K562 (cell line): ENCODE measurements around the gene SSR2. TPM values are rescaled to one million over a fixed set of nuclear protein-coding genes. Genes with fewer than 3 reads are reported as not detected.
A peak's percentile ranks its signal among the peaks of the same experiment; 100 is the strongest.

Source experiments
- ATAC-seq: fragments of 200-7000 bp; cut with Tn5 transposase; 3 replicates; pipeline ENCODE4 v1.9.1; 2020; ENCODE audit warnings: moderate library complexity
- BruUV-seq: library from RNA; stranded (reverse); fragments of 400-500 nt; replicated peaks from 2 replicates; lab custom pipeline; 2021; lab: Mats Ljungman, UMichigan
- CTCF ChIA-PET: fragments of 300-600 bp; formaldehyde crosslinking; extraction: SDS; loops from one replicate; lab custom pipeline; 2021; ENCODE audit warnings: low intra/inter-chr PET ratio; lab: Yijun Ruan, JAX
- POLR2A ChIA-PET: fragments of 300-600, 350-650 bp; sonication (Branson Sonifier 250); formaldehyde crosslinking; extraction: SDS; loops from one replicate; lab custom pipeline; 2021; ENCODE audit warnings: antibody characterized with exemption, inconsistent platforms; lab: Yijun Ruan, JAX
- DNase-seq, 4 experiments: peaks; one replicate each; pipeline versions ENCODE4 v3.0.0 to v3.0.0-alpha.2; 2011 to 2018; ENCODE audit warnings: low spot score in 3 of 4, mixed read lengths in 3 of 4; ENCODE audit errors: extremely low read depth in 1 of 4
- FAIRE-seq: peaks from 2 replicates; lab custom pipeline; 2011; peaks lifted over from hg19 to GRCh38; lab: Jason Lieb, UNC
- H2AFZ ChIP-seq: 2 replicates; pipeline ENCODE4 v1.6.0; 2011; ENCODE audit warnings: low read depth, low read length, control low read depth, inconsistent platforms
- H3K27ac ChIP-seq: fragments of 200-600 bp; 3 replicates; pipeline ENCODE4 v1.8.0; 2011; ENCODE audit warnings: low read depth, mild to moderate bottlenecking, control low read depth, inconsistent platforms, low read length, moderate library complexity, mixed read lengths; ENCODE audit errors: extremely low read depth
- H3K27me3 ChIP-seq, 2 experiments: fragments of 300-600 bp in 1 of 2; 2 replicates in 1 of 2; 3 replicates in 1 of 2; pipeline versions ENCODE4 v1.6.0 to v1.8.0; 2011; ENCODE audit warnings: inconsistent platforms in 2 of 2, low read length in 2 of 2, mild to moderate bottlenecking in 1 of 2, mixed read lengths in 1 of 2, moderate library complexity in 1 of 2; ENCODE audit not compliant: control insufficient read depth in 2 of 2, insufficient read depth in 2 of 2
- H3K36me3 ChIP-seq: fragments of 300-600 bp; 3 replicates; pipeline ENCODE4 v1.8.0; 2011; ENCODE audit warnings: mild to moderate bottlenecking, low read length, inconsistent platforms; ENCODE audit not compliant: control insufficient read depth, insufficient read depth
- H3K4me1 ChIP-seq, 2 experiments: fragments of 200-600 bp in 1 of 2; replicated peaks in 1 of 2; 2 replicates in 1 of 2; 3 replicates in 1 of 2; pipeline versions ENCODE4 v1.5.1 to v1.8.0; 2011; ENCODE audit warnings: inconsistent platforms in 2 of 2, low read length in 2 of 2, mild to moderate bottlenecking in 1 of 2, mixed read lengths in 1 of 2, moderate library complexity in 1 of 2; ENCODE audit not compliant: control insufficient read depth in 2 of 2, insufficient read depth in 2 of 2
- H3K4me2 ChIP-seq: 2 replicates; pipeline ENCODE4 v1.6.1; 2011; ENCODE audit warnings: low read length, control low read depth, inconsistent platforms, mixed read lengths; ENCODE audit not compliant: insufficient read depth
- H3K4me3 ChIP-seq: fragments of 200-600 bp; sonication (generic), shearing (Covaris generic); 2 replicates; pipeline ENCODE4 v1.5.1; 2016; ENCODE audit warnings: control low read depth, inconsistent platforms
- H3K79me2 ChIP-seq: fragments of 200-600 bp; 3 replicates; pipeline ENCODE4 v1.8.0; 2011; ENCODE audit warnings: low read length, inconsistent platforms; ENCODE audit not compliant: control insufficient read depth, insufficient read depth
- H3K9ac ChIP-seq, 2 experiments: 2 replicates each; pipeline versions ENCODE4 v1.6.0 to v1.6.1; 2011; ENCODE audit warnings: low read depth in 2 of 2, low read length in 2 of 2, control low read depth in 1 of 2, inconsistent platforms in 1 of 2, mild to moderate bottlenecking in 1 of 2, mixed read lengths in 1 of 2; ENCODE audit not compliant: insufficient read depth in 1 of 2
- H3K9me1 ChIP-seq: one replicate; pipeline ENCODE4 v1.6.0; 2011; ENCODE audit warnings: inconsistent platforms, mild to moderate bottlenecking, low read length, moderate library complexity; ENCODE audit not compliant: control insufficient read depth, insufficient read depth
- H3K9me3 ChIP-seq: replicated peaks from 2 replicates; pipeline ENCODE4 v1.5.1; 2011; ENCODE audit warnings: low read depth, low read length, inconsistent platforms; ENCODE audit not compliant: control insufficient read depth, insufficient read depth
- H4K20me1 ChIP-seq: replicated peaks from 2 replicates; pipeline ENCODE4 v1.6.1; 2011; ENCODE audit warnings: low read length, inconsistent platforms, mixed read lengths; ENCODE audit not compliant: control insufficient read depth, insufficient read depth
- CBFA2T2 ChIP-seq: fragments of 450-650 bp; conservative IDR thresholded peaks from 2 replicates; pipeline ENCODE4 v1.6.1; 2017; ENCODE audit warnings: mild to moderate bottlenecking
- CEBPB ChIP-seq: fragments of 450-650 bp; IDR thresholded peaks from 2 replicates; pipeline ENCODE4 v1.6.1; 2016; ENCODE audit warnings: missing genetic modification characterization, missing compliant biosample characterization
- HEY1 ChIP-seq: fragments of 250-450 bp; sonication (Bioruptor Pico); IDR thresholded peaks from 2 replicates; pipeline ENCODE4 v1.5.0; 2020; ENCODE audit warnings: mild to moderate bottlenecking, moderate library complexity, borderline replicate concordance
- LCOR ChIP-seq: sonication (generic); formaldehyde crosslinking; IDR thresholded peaks from 2 replicates; pipeline ENCODE4 v1.8.0; 2022; ENCODE audit warnings: mild to moderate bottlenecking, missing genetic modification reagents
- MYC ChIP-seq, 2 experiments: fragments of 250-450 bp in 1 of 2; sonication (Bioruptor Pico) in 1 of 2; IDR thresholded peaks; 2 replicates each; pipeline versions ENCODE4 v1.5.1 to v1.6.1; 2012 to 2021; ENCODE audit warnings: low read depth in 2 of 2, borderline replicate concordance in 1 of 2, improper control_type of control experiment in 1 of 2, low read length in 1 of 2, mild to moderate bottlenecking in 1 of 2, moderate library complexity in 1 of 2
- RCOR1 ChIP-seq, 2 experiments: IDR thresholded peaks; 2 replicates each; pipeline ENCODE4 v1.6.1; 2012; ENCODE audit warnings: low read depth in 2 of 2, low read length in 2 of 2, borderline replicate concordance in 1 of 2, improper control_type of control experiment in 1 of 2
- RUNX1 ChIP-seq: sonication (generic); IDR thresholded peaks from 2 replicates; pipeline ENCODE4 v1.6.1; 2016; ENCODE audit warnings: antibody characterized with exemption, low read depth
- SPI1 ChIP-seq: IDR thresholded peaks from 2 replicates; pipeline ENCODE4 v1.6.1; 2011; ENCODE audit warnings: low read depth, low read length, control low read depth, borderline replicate concordance
- TAF7 ChIP-seq: fragments of 450-650 bp; IDR thresholded peaks from 2 replicates; pipeline ENCODE4 v1.6.1; 2016; ENCODE audit warnings: missing genetic modification characterization, missing compliant biosample characterization
- TAF9B ChIP-seq: fragments of 450-650 bp; IDR thresholded peaks from 2 replicates; pipeline ENCODE4 v1.6.1; 2018; ENCODE audit warnings: mild to moderate bottlenecking; ENCODE audit not compliant: partially characterized antibody
- ZC3H8 ChIP-seq: fragments of 450-650 bp; IDR thresholded peaks from 2 replicates; pipeline ENCODE4 v1.6.1; 2017
- ZEB2 ChIP-seq: fragments of 450-650 bp; IDR thresholded peaks from 2 replicates; pipeline ENCODE4 v1.6.1; 2016
- ZFP36 ChIP-seq: fragments of 150-350 bp; IDR thresholded peaks from 2 replicates; pipeline ENCODE4 v1.6.1; 2018; ENCODE audit warnings: low read length, low read depth; ENCODE audit not compliant: partially characterized antibody
- WGBS: fragments of 100-300 bp; shearing (Covaris generic); methylation state at CpG from one replicate; pipeline ENCODE4 v1.1.6; 2016; ENCODE audit warnings: low coverage, mixed read lengths; ENCODE audit not compliant: insufficient coverage; ENCODE audit errors: missing lambda C conversion rate; 5-methylcytosine and 5-hydroxymethylcytosine counted together
- in situ Hi-C: fragments of 300-500 bp; cut with MboI; formaldehyde crosslinking; loops from 4 replicates; pipeline ENCODE4 v1.15.0; 2018; ENCODE audit warnings: inconsistent platforms, mixed read lengths
- intact Hi-C: fragments of 100-400 bp; cut with micrococcal nuclease; formaldehyde crosslinking; loops from 2 replicates; pipeline ENCODE4 v1.14.2; 2022
- polyA plus RNA-seq, 8 experiments: library from polyadenylated mRNA; depleted of rRNA in 4 of 8; stranded (reverse) in 5 of 8; unstranded in 3 of 8; fragments of >200 nt; fragmentation: Nextera tagmentation in 2 of 8; fragmentation: Illumina TruSeq in 1 of 8; extraction: Ambion mirVana in 2 of 8; extraction: Trizol in 1 of 8; gene quantifications; 2 replicates each; pipeline versions ENCODE4 v1.2.1 to v1.2.3, GENCODE V29; 2011 to 2014; ENCODE audit warnings: inconsistent platforms in 1 of 8, missing spikeins in 1 of 8
- total RNA-seq, 7 experiments: library from RNA; depleted of rRNA in 6 of 7; stranded (reverse); fragments of >200 nt in 6 of 7; fragmentation: Illumina TruSeq in 2 of 7; extraction: Trizol in 2 of 7; gene quantifications; 2 replicates each; pipeline versions ENCODE4 v1.2.1 to v1.2.3, GENCODE V29; 2011 to 2021; ENCODE audit warnings: low replicate concordance in 1 of 7
- TF ChIP-seq, protein P1 (sequence below), 2 experiments: fragments of 200-800 bp in 1 of 2; sonication (Bioruptor generic) in 1 of 2; sonication (generic) in 1 of 2; formaldehyde crosslinking in 1 of 2; IDR thresholded peaks in 1 of 2; conservative IDR thresholded peaks in 1 of 2; 2 replicates each; pipeline versions ENCODE4 v1.5.0 to v1.6.1; 2016 to 2020; ENCODE audit warnings: missing compliant biosample characterization in 1 of 2, missing genetic modification characterization in 1 of 2, missing genetic modification reagents in 1 of 2
- TF ChIP-seq, protein P2 (sequence below): fragments of 450-650 bp; formaldehyde crosslinking; IDR thresholded peaks from 2 replicates; pipeline ENCODE4 v1.4.0; 2022; ENCODE audit warnings: mild to moderate bottlenecking, moderate library complexity
- TF ChIP-seq, protein P3 (sequence below): fragments of 450-650 bp; IDR thresholded peaks from 2 replicates; pipeline ENCODE4 v1.6.1; 2016; ENCODE audit warnings: low read depth, mild to moderate bottlenecking, moderate library complexity

Gene SSR2
- total and polyA plus RNA-seq, 9 of the 15 experiments (the other 6 are each of a cell fraction or from before 2014, with no cell fraction given), result 161 to 411 (median 240) TPM

DNA sequence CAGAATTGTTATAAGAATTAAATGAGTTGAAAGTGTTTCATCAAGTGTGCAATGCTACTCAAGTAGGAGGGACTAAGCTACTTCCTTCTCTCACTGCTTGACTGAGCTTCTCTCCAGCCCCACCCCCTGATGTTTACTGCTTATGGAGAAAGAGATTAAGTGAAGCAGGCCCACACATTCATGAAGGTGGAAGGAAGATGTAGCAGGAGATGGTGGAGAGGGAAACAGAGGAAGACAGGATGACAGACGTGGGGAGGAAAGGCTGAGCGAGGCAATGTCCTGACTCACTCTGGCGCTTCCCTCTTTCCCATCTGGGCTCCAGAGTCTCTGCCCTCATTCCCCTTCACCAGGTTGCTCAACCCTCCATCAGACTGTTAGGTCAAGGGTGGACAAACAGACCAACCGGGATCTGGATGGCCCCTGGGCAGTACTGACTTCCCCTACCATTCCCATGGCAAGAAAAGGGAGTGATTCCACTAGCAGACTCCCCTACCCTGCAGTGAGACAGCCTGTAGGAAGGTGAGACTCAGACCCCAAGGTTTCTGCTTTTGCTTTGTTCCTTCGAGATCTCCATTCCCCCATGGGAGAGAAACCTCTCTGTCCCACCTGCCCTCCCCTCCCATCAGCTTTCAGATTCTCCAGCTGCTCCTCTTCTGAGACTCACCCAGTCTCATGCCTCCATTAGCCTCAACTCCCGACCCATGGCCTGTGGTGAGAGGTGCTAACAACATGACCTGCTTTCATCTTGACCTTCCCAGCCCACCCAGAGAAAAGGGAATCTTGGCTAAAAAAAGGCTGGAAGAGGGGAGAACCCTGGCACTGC is 39.3 kb downstream of the SSR2 start:
- peak in 3 of 4 experiments; percentile 41 to 78 (median 65) for DNase-seq
- Histone ChIP-seq H3K4me3 (peak overlapping the region; percentile 82), H3K9me3 (no peaks in the 10 kb centered on the region), H2AFZ (peak overlapping the region; percentile 37; the same call in 1 of the 2 replicates), H3K27ac (peak overlapping the region; percentile 93), H3K4me1 (peaks cover 40 to 49% of the 10 kb centered on the region in 2 experiments), H3K79me2 (peaks cover 58% of the 10 kb centered on the region), H4K20me1 (no peaks in the 10 kb centered on the region), H3K9me1 (no peaks in the 10 kb centered on the region), H3K36me3 (0 out of 3 replicates have a peak, but pooled peaks cover 2% of the 10 kb centered on the region), H3K4me2 (peak overlapping the region; percentile 97), H3K9ac (peak overlapping the region; percentile 61 to 89; a peak in 3 of 4 replicates), H3K27me3 (no peaks in the 10 kb centered on the region)
- ATAC-seq, result peak; percentile 20
- intact Hi-C loops (loop anchor here (5.0 kb wide), 1 partner anchor 71 kb away; the partner anchor contains the start of genes LAMTOR2 and UBQLN4), in situ Hi-C loops (no loop called here)
- ChIA-PET CTCF (no interaction called here), POLR2A (interaction anchor here (0.5 to 8.5 kb wide), 13 partner anchors 11 to 300 kb away, joined by 3 to 50 read pairs (median 4); partner anchors contain the start of gene KHDC4)
- WGBS, result 28% methylated on average over 5 of the region's 6 CpGs
- BruUV-seq, result no TSS peak
- peak; percentile 92 for FAIRE-seq
- TF ChIP-seq, protein P1, sequence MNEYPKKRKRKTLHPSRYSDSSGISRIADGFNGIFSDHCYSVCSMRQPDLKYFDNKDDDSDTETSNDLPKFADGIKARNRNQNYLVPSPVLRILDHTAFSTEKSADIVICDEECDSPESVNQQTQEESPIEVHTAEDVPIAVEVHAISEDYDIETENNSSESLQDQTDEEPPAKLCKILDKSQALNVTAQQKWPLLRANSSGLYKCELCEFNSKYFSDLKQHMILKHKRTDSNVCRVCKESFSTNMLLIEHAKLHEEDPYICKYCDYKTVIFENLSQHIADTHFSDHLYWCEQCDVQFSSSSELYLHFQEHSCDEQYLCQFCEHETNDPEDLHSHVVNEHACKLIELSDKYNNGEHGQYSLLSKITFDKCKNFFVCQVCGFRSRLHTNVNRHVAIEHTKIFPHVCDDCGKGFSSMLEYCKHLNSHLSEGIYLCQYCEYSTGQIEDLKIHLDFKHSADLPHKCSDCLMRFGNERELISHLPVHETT (CRISPR knock-in tag; conservative IDR thresholded peaks at IDR 0.05 in 1 of 2, IDR thresholded peaks at IDR 0.05 in 1 of 2), result no peak
- TF ChIP-seq CEBPB (tag), result peak; percentile 68
- TF ChIP-seq CBFA2T2, result no peak
- peak in 1 of 2 experiments; percentile 44; a peak in 1 of 4 replicates for TF ChIP-seq RCOR1 (IDR thresholded peaks at IDR 0.05; ENCODE audit: borderline replicate concordance in 1 of 2, low read depth in 2 of 2, low read length in 2 of 2)
- TF ChIP-seq, protein P2, sequence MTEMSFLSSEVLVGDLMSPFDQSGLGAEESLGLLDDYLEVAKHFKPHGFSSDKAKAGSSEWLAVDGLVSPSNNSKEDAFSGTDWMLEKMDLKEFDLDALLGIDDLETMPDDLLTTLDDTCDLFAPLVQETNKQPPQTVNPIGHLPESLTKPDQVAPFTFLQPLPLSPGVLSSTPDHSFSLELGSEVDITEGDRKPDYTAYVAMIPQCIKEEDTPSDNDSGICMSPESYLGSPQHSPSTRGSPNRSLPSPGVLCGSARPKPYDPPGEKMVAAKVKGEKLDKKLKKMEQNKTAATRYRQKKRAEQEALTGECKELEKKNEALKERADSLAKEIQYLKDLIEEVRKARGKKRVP (CRISPR knock-in tag), result no peak
- no peak for TF ChIP-seq RUNX1
- peak; percentile 23; the same call in 1 of the 2 replicates for TF ChIP-seq TAF7 (tag)
- TF ChIP-seq LCOR (CRISPR knock-in tag), result 0 out of 2 replicates have a peak, but pooled peaks have one; percentile 39
- 0 out of 2 replicates have a peak, but pooled peaks have one; percentile 12 for TF ChIP-seq MYC (IDR thresholded peaks at IDR 0.05; ENCODE audit: low read depth, low read length)
- no peak for TF ChIP-seq MYC (CRISPR knock-in tag; IDR thresholded peaks at IDR 0.05; ENCODE audit: borderline replicate concordance, low read depth)
- peak; percentile 27; the same call in 1 of the 2 replicates for TF ChIP-seq SPI1
- TF ChIP-seq ZC3H8, result no peak
- TF ChIP-seq, protein P3, sequence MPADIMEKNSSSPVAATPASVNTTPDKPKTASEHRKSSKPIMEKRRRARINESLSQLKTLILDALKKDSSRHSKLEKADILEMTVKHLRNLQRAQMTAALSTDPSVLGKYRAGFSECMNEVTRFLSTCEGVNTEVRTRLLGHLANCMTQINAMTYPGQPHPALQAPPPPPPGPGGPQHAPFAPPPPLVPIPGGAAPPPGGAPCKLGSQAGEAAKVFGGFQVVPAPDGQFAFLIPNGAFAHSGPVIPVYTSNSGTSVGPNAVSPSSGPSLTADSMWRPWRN, result no peak
- no peak for TF ChIP-seq ZFP36
- no peak for TF ChIP-seq TAF9B
- no peak for TF ChIP-seq HEY1 (CRISPR knock-in tag)
- TF ChIP-seq ZEB2, result 0 out of 2 replicates have a peak, but pooled peaks have one; percentile 38
